Coronary artery (tissue), 2 donors: ENCODE results near the gene VPS50.

Source experiments
- DNase-seq: peaks from one replicate; pipeline ENCODE4 v3.0.0-alpha.2; 2017; ENCODE audit warnings: low spot score
- H3K27ac ChIP-seq, 2 donors: fragments of 200-600 bp; sonication (generic); one replicate each; pipeline ENCODE4 v1.5.1; 2016 to 2019
- H3K4me3 ChIP-seq: fragments of 200-600 bp; sonication (generic); 2 replicates; pipeline ENCODE4 v1.5.1; 2016; ENCODE audit warnings: mild to moderate bottlenecking, moderate library complexity
- TF ChIP-seq, protein P1 (sequence below): fragments of 200-600 bp; sonication (generic); IDR thresholded peaks from one replicate; pipeline ENCODE4 v1.5.1; 2019; ENCODE audit warnings: antibody characterized with exemption

Gene VPS50

DNA sequence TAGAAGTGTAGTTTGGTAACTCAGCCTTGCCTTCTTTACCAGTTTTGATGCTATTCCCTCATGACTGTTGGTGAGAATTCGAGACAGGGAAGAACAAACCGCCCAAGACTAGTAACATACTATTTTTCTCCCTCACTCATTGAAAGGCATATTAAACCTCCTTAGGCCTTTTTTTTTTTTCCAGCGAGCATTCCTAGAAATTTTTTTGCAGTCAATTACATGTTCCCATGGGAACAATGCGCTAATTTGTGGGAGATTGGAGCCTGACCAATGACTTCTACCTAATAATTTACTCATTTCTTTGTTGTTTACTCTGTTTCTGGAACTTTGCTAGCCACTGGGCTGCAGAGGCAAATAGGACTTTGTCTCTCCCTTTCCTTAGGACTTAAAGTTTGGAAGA is 6.0 kb downstream of the VPS50 start:
- Histone ChIP-seq H3K4me3 (no peak overlapping the region), H3K27ac (no peak overlapping the region)
- DNase-seq = no peak
- TF ChIP-seq, protein P1, sequence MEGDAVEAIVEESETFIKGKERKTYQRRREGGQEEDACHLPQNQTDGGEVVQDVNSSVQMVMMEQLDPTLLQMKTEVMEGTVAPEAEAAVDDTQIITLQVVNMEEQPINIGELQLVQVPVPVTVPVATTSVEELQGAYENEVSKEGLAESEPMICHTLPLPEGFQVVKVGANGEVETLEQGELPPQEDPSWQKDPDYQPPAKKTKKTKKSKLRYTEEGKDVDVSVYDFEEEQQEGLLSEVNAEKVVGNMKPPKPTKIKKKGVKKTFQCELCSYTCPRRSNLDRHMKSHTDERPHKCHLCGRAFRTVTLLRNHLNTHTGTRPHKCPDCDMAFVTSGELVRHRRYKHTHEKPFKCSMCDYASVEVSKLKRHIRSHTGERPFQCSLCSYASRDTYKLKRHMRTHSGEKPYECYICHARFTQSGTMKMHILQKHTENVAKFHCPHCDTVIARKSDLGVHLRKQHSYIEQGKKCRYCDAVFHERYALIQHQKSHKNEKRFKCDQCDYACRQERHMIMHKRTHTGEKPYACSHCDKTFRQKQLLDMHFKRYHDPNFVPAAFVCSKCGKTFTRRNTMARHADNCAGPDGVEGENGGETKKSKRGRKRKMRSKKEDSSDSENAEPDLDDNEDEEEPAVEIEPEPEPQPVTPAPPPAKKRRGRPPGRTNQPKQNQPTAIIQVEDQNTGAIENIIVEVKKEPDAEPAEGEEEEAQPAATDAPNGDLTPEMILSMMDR = no peak

DNA sequence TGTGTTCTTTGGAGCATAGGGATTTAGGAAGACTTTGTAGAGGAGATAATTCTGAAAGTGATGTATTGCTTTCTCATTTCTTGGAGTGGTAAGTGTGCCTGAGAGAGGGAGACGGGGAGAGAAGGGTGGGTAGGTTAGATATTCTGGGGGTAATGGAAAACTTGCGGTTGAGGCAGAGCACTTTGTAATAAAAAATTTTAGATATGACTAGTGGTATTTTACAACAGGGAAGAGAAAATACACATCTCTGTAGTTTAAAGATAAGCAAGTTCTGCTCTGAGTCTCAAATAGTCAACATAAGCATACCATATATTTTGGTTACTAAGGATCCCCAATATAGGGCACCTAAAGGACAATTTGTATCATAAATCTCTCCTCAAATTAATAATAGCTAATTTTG is 6.6 kb downstream of the VPS50 start:
- no peak for DNase-seq
- TF ChIP-seq, protein P1 = no peak
- Histone ChIP-seq H3K4me3 (no peak overlapping the region), H3K27ac (no peak overlapping the region)

GRCh38 chr7:93239824-93240223 is 7.7 kb downstream of the VPS50 start:
- H3K27ac ChIP-seq = no peak overlapping the region
- TF ChIP-seq, protein P1 = no peak
- H3K4me3 ChIP-seq = no peak overlapping the region
- DNase-seq = no peak

- H3K27ac ChIP-seq = no peak overlapping the region
- no peak overlapping the region for H3K4me3 ChIP-seq
- DNase-seq = no peak
- TF ChIP-seq, protein P1 = no peak
Measured at GRCh38 chr7:93242106-93242505, 9.9 kb downstream of the VPS50 start.

- TF ChIP-seq, protein P1 = peak; percentile 36
- no peak overlapping the region for H3K4me3 ChIP-seq
- no peak overlapping the region for H3K27ac ChIP-seq
- DNase-seq = no peak
Measured at GRCh38 chr7:93245525-93246432, 13.6 kb downstream of the VPS50 start.

DNA sequence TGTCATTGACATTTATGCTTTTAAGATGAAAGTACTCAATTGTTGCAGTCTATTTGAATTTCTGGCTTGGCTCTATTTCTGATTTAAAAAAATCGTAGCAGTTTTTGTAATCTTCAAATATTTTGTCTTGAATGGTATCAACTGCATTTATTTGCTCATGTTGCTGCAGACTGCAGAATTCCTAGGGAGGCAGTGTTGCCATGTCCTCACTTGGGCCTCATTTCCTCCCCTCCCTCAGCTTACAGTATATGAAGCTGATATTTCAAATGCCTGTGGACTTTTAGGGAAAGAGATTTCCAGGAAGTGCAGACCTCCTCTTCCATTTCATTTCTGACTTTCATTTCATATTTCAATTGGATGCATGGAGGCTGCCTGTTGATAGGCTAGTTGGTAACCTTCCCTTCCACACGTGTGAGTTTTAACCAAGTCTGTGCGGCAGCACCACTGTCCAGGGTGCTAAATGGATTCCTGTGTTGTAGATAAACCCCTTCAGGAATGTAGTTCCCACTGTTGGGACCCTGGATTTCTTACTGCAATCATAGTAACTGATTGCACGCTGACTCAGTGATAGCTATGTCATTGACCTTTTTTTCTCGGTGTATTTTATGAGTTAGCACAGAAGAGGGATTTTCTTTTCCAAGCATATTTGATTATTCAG is 17.5 kb downstream of the VPS50 start:
- TF ChIP-seq, protein P1 = no peak
- no peak overlapping the region for H3K27ac ChIP-seq
- no peak for DNase-seq
- H3K4me3 ChIP-seq = no peak overlapping the region
